IPS-18a (cell line): Measurements from ENCODE around the gene HOXA4.
A peak's percentile ranks its signal among the peaks of the same experiment; 100 is the strongest.

Source experiments
- H3K27ac ChIP-seq: one replicate; pipeline ENCODE4 v1.5.1; 2013; ENCODE audit warnings: low read length
- H3K27me3 ChIP-seq: one replicate; pipeline ENCODE4 v1.6.1; 2013; ENCODE audit warnings: mild to moderate bottlenecking, low read length; ENCODE audit not compliant: control insufficient read depth, insufficient read depth
- H3K36me3 ChIP-seq: one replicate; pipeline ENCODE4 v1.6.1; 2013; ENCODE audit warnings: low read depth, low read length; ENCODE audit not compliant: control insufficient read depth
- H3K4me1 ChIP-seq: one replicate; pipeline ENCODE4 v1.6.1; 2013; ENCODE audit warnings: low read depth, low read length; ENCODE audit not compliant: control insufficient read depth
- H3K4me3 ChIP-seq: one replicate; pipeline ENCODE4 v1.5.1; 2013; ENCODE audit warnings: low read length
- H3K9ac ChIP-seq: one replicate; pipeline ENCODE4 v1.6.1; 2013; ENCODE audit warnings: mild to moderate bottlenecking, low read length, moderate library complexity
- H3K9me3 ChIP-seq: one replicate; pipeline ENCODE4 v1.6.1; 2013; ENCODE audit warnings: low read depth, low read length; ENCODE audit not compliant: control insufficient read depth

HOXA4 gene

DNA sequence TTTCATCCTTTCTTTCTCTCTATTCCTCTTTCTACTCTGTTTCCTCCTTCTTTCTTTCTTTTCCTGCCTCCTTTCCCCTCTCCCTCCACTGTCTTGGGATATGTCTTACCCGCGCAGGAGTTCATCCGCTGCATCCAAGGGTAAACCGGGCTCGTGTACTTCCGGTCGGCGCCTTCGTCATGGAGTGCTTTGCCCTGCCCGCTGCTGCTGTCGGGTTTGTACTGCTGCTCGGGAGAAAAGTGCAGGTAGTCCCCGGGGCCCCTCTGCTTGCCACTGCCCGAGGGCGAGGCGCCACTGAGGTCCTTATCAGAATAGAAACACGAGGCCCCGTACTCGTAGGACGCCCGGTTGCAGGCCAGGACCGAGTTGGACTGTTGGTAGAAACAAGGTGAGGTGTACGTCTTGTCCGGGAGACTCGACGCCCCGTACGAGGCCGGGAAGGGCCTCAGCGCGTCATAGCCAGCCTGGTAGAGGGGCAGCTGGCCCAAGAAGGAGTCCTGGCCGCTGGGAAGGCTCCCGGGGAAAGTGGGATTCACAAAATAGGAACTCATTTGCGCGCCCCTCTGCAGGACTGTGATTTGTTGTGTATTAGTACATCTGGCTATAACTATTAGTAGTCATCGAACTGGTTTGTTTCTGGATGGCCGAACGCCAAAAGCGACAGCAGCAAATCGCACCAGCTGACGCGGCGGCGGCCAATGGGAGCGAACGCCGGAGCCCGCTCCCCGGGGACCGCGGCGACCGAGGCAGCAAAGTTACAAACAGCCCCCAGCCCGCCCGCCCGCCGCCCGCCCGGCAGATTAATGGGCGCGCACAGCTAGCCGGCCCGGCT is 16.9 kb upstream of the HOXA4 start, which contains the start of gene HOXA6:
Gene HOXA6 (minus strand): TSS at position 576 of the 832 bp plus-strand sequence. CDS start 25 bp downstream, at position 551.
- Histone ChIP-seq H3K4me1 (no peaks in the 10 kb centered on the region), H3K36me3 (no peaks in the 10 kb centered on the region), H3K4me3 (peak within 1 kb of the TSS; percentile 4), H3K27me3 (peaks cover 100% of the 10 kb centered on the region), H3K27ac (no peak within 1 kb of the TSS), H3K9ac (peak within 1 kb of the TSS; percentile 5), H3K9me3 (no peaks in the 10 kb centered on the region)

DNA sequence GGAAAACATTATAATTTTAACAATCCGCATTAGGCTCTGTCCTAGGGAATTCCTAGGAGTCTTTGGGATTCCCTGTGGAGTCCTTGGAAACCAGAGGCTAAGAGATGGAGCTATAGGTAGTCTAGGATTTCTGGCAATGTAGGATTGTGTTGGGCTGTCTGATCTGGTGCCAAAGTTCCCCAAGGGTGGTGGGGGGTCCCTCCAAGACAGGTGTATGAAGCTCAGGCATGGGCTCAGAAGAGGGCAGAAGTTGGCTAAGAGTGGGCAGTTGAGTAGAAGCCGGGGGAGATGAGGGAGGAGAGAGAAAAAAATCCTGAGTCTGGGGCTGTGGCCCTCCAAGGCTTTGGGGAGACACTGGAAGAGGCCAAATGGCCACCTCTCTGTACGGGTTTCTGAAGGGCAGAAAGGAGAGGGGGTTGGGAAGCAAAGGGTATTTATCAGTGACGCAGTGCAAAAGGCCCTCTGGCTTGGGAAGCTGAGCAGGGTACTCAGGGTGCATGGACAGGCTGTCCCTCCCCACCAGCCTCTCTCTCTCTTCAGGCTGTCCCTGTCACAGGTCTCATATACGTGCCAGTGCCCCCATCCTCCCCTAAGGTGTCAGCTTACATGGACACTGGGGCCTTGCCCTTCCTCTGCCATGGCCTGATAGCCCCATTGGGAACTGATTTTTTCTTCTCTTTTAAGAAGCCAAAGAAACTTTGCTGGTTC is 16.1 kb upstream of the HOXA4 start:
- no peaks in the 10 kb centered on the region for H3K36me3 ChIP-seq
- no peak overlapping the region for H3K4me3 ChIP-seq
- H3K27me3 ChIP-seq = peaks cover 100% of the 10 kb centered on the region
- peaks cover under 1% of the 10 kb centered on the region for H3K9me3 ChIP-seq
- no peak overlapping the region for H3K27ac ChIP-seq
- no peak overlapping the region for H3K9ac ChIP-seq
- peaks cover 2% of the 10 kb centered on the region for H3K4me1 ChIP-seq

DNA sequence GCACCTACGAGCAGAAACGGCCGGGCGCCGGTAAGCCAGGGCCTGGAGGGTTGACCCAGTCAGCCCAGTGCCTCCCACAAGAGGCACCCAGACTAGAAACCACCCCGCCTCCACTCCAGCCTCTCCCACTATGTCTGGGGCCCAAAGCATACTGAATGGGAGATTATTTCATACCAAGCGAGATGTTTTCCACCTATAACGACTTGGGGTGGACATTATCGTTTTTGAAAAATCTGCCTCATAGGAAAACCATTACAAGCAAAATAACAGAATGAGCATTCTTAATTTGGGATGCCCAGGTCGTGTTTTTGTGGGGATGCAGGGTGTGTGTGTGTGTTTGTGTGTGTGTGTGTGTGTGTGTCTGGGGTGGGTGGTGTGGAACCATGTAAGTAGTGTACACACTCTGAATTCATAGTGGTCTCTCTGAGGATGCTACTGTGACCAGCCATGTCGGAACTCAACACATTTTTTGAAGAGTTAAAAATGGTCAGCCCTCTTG is 15.4 kb upstream of the HOXA4 start:
- peaks cover 100% of the 10 kb centered on the region for H3K27me3 ChIP-seq
- no peak overlapping the region for H3K4me3 ChIP-seq
- no peak overlapping the region for H3K9ac ChIP-seq
- peaks cover 3% of the 10 kb centered on the region for H3K4me1 ChIP-seq
- H3K36me3 ChIP-seq = no peaks in the 10 kb centered on the region
- H3K27ac ChIP-seq = no peak overlapping the region
- peaks cover 3% of the 10 kb centered on the region for H3K9me3 ChIP-seq

DNA sequence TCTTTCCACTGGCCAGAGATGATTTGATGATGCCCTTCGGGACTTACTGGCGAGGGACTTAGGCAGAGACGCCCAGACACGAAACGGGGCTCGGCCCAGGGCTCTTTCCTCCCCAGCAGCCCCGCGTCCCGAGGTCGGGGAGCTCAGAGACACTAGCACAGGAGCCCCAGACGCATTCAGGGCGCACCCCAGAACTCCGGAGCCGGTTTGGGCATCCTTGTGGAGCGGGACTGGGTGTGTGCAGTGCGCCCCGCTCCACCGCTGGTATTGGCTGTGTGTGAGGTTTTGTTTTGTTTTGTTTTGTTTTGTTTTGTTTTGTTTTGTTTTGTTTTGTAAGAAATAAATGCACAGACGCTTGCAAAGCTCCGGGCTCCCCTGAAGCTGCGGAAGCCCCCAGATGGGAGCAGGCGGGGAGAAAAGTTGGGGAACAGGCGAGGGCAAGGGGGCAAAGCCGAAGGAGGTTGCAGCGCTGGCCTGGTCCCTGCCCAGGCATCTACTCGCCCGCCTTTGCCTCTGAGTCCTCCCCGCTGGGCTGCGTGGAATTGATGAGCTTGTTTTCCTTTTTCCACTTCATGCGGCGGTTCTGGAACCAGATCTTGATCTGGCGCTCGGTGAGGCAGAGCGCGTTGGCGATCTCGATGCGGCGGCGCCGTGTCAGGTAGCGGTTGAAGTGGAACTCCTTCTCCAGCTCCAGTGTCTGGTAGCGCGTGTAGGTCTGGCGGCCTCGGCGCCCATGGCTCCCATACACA is 14.8 kb upstream of the HOXA4 start:
- Histone ChIP-seq H3K4me3 (no peak overlapping the region), H3K4me1 (peaks cover 3% of the 10 kb centered on the region), H3K9ac (no peak overlapping the region), H3K27me3 (peaks cover 100% of the 10 kb centered on the region), H3K36me3 (no peaks in the 10 kb centered on the region), H3K27ac (no peak overlapping the region), H3K9me3 (peaks cover 3% of the 10 kb centered on the region)

DNA sequence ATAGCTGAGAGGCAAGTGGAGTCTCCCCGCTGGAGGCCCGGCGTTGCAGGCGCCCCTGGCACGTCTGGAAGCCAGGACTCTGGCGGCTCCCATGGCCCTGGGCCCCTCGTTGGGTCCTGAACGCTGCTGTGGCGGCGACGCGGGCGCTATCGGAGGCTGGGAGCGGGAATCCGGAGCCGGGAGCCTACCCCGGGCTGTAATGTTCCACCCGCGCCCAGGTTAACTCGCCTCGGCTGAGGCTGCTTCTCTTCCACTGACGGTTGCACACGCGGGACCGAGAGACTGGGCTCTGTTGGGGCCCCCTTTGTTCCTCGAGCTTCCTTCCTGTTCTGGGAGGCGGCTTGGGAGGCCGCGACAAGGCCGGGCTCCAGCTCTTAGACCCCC is 14.2 kb upstream of the HOXA4 start:
- H3K9ac ChIP-seq = no peak overlapping the region
- no peak overlapping the region for H3K27ac ChIP-seq
- peaks cover 3% of the 10 kb centered on the region for H3K9me3 ChIP-seq

DNA sequence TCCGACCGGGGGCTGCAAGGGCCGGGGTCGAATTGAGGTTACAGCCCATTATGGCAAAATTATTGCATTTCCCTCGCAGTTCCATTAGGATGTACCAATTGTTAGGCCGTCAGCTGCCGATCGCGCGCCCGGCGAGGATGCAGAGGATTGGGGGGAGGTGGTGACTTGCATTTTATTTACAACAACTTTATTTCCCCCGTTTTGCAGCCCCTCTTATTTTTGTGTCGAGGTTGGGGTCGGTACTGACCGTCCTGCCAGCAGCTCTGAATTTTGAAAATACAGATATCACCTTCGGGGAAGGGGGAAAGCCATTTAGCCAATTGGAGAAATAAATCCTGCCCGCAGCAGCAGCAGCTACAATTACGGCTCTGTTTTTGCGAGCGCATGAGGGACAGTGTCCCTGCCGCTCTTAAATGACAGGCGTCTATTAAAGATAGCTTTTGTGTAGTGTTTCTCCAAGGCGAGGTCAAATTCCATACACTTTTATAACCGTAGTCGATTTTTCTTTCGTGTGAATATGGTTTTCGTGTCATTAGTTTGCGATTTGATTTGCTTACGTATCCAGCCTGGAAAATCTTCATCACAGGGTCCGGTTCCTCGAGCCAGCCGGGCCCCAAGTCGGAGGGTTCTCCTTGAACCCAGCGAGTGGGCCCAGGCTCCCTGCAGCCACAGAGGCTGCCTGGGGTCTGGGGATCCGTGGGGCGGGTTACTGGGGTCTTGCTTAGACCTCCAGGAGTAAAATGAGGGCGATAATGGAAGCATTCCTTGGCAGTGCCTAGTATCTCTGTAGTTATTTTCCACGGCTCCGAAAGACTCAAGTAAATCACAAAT is 13.6 kb upstream of the HOXA4 start:
- no peak overlapping the region for H3K9ac ChIP-seq
- H3K4me1 ChIP-seq = peaks cover 3% of the 10 kb centered on the region
- H3K9me3 ChIP-seq = peaks cover 3% of the 10 kb centered on the region
- no peak overlapping the region for H3K4me3 ChIP-seq
- H3K36me3 ChIP-seq = no peaks in the 10 kb centered on the region
- H3K27me3 ChIP-seq = peaks cover 100% of the 10 kb centered on the region
- H3K27ac ChIP-seq = no peak overlapping the region

More for the DNA sequence above, 14.2 kb upstream of the HOXA4 start:
- Histone ChIP-seq H3K27me3 (peaks cover 100% of the 10 kb centered on the region), H3K36me3 (no peaks in the 10 kb centered on the region), H3K4me3 (no peak overlapping the region), H3K4me1 (peaks cover 3% of the 10 kb centered on the region)

DNA sequence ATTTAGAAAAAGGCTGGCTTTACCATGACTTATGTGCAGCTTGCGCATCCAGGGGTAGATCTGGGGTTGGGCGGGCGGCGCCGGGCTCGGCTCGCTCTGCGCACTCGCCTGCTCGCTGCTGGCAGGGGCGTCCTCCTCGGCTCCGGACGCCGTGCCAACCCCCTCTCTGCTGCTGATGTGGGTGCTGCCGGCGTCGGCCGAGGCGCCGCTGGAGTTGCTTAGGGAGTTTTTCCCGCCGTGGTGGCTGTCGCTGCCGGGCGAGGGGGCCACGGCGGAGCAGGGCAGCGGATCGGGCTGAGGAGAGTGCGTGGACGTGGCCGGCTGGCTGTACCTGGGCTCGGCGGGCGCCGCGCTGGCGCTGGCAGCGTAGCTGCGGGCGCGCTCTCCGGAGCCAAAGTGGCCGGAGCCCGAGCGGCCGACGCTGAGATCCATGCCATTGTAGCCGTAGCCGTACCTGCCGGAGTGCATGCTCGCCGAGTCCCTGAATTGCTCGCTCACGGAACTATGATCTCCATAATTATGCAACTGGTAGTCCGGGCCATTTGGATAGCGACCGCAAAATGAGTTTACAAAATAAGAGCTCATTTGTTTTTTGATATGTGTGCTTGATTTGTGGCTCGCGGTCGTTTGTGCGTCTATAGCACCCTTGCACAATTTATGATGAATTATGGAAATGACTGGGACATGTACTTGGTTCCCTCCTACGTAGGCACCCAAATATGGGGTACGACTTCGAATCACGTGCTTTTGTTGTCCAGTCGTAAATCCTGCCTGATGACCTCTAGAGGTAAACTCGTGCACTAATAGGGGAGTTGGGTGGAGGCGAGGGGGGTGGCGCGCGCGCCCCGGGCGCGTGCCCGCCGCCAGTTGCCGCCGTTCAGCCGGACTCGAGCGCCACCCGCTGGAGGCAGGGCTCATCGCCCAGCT is 12.7 kb upstream of the HOXA4 start, which contains the start of gene HOXA5:
Gene HOXA5 (minus strand): TSS at position 659 of the 927 bp plus-strand sequence. CDS start 74 bp downstream, at position 585.
- H3K4me1 ChIP-seq = peaks cover 3% of the 10 kb centered on the region
- peaks cover 3% of the 10 kb centered on the region for H3K9me3 ChIP-seq
- no peaks in the 10 kb centered on the region for H3K36me3 ChIP-seq
- H3K27ac ChIP-seq = no peak within 1 kb of the TSS
- H3K4me3 ChIP-seq = peak within 1 kb of the TSS; percentile 71
- H3K9ac ChIP-seq = no peak within 1 kb of the TSS
- H3K27me3 ChIP-seq = peaks cover 100% of the 10 kb centered on the region

DNA sequence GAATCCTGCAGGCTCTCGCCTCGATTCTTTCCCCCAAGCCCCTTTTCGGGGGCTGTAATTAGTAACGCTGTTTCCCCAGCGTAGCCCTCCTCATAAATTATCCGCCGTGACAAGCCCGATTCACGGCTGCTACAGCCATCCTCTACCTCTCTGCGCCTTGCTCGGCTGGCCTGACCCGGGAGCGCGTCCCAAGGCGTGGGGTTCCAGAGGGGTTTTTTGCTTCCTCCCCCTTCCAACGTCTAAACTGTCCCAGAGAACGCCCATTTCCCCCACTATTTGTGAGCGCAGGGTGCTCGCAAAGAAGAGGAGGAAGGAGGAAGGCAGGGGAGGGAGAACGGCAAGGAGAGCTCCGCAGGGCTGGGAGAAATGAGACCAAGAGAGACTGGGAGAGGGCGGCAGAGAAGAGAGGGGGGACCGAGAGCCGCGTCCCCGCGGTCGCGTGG is 12.0 kb upstream of the HOXA4 start:
- Histone ChIP-seq H3K9ac (no peak overlapping the region), H3K27me3 (peaks cover 100% of the 10 kb centered on the region), H3K9me3 (peaks cover 3% of the 10 kb centered on the region), H3K27ac (no peak overlapping the region), H3K4me1 (peaks cover 3% of the 10 kb centered on the region), H3K36me3 (no peaks in the 10 kb centered on the region), H3K4me3 (peak overlapping the region; percentile 71)

DNA sequence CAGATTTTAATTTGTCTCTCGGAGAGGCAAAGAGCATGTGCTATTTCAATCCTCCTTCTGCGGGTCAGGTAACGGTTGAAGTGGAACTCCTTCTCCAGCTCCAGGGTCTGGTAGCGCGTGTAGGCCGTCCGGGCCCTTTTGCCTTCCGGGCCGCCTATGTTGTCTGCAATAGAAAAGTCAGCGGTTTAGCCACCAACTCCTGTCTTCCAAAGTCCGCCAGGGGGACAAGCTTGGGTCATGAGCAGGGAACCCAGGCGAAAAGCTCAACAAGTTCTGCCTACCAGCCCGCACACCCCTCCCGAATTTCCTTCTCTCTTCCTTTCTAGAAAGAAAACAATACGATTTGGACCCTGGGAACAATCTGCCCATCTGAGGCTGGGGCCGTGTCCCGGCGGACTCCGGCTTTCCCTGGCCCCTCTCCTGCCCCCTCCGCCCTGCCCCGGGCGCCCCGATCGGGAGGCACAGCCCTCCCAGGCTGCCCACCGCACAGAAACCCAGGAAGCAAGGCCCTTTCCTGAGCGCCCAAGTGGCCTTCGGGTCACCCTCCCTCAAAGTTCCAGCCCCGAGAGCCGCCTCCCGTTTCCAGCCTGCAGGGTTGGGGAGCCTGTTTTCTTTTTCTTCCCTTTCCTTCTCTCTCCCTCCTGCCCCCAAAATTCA is 11.5 kb upstream of the HOXA4 start:
- peaks cover 3% of the 10 kb centered on the region for H3K4me1 ChIP-seq
- no peaks in the 10 kb centered on the region for H3K36me3 ChIP-seq
- H3K27ac ChIP-seq = no peak overlapping the region
- peaks cover 100% of the 10 kb centered on the region for H3K27me3 ChIP-seq
- peak overlapping the region; percentile 71 for H3K4me3 ChIP-seq
- H3K9ac ChIP-seq = no peak overlapping the region
- peaks cover 3% of the 10 kb centered on the region for H3K9me3 ChIP-seq
